ENCODE results near the gene MIPOL1.
A peak's percentile ranks its signal among the peaks of the same experiment; 100 is the strongest.
"Not testable (repeated sequence)": the region's sequence is repeated elsewhere in the genome, so short reads cannot be mapped to it uniquely, and the experiment has no call there.

Gene MIPOL1

GRCh38 chr14:37202265-37202664 lies 4.5 kb downstream of the MIPOL1 start:
- no peak overlapping the region for H3K4me3 ChIP-seq (ENCODE audit: control insufficient read depth, low read depth, low read length)
- peak; percentile 55 for DNase-seq (ENCODE audit: low read depth)
- TF ChIP-seq, protein P1, sequence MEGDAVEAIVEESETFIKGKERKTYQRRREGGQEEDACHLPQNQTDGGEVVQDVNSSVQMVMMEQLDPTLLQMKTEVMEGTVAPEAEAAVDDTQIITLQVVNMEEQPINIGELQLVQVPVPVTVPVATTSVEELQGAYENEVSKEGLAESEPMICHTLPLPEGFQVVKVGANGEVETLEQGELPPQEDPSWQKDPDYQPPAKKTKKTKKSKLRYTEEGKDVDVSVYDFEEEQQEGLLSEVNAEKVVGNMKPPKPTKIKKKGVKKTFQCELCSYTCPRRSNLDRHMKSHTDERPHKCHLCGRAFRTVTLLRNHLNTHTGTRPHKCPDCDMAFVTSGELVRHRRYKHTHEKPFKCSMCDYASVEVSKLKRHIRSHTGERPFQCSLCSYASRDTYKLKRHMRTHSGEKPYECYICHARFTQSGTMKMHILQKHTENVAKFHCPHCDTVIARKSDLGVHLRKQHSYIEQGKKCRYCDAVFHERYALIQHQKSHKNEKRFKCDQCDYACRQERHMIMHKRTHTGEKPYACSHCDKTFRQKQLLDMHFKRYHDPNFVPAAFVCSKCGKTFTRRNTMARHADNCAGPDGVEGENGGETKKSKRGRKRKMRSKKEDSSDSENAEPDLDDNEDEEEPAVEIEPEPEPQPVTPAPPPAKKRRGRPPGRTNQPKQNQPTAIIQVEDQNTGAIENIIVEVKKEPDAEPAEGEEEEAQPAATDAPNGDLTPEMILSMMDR (conservative IDR thresholded peaks at IDR 0.05; ENCODE audit: control insufficient read depth, insufficient read depth, low read depth, low read length), result no peak

GRCh38 chr14:37202812-37203211 lies 5.1 kb downstream of the MIPOL1 start:
- H3K4me3 ChIP-seq (ENCODE audit: control insufficient read depth, low read depth, low read length), result no peak overlapping the region
- TF ChIP-seq, protein P1 (conservative IDR thresholded peaks at IDR 0.05; ENCODE audit: control insufficient read depth, insufficient read depth, low read depth, low read length), result no peak
- DNase-seq (ENCODE audit: low read depth), result no peak

DNA sequence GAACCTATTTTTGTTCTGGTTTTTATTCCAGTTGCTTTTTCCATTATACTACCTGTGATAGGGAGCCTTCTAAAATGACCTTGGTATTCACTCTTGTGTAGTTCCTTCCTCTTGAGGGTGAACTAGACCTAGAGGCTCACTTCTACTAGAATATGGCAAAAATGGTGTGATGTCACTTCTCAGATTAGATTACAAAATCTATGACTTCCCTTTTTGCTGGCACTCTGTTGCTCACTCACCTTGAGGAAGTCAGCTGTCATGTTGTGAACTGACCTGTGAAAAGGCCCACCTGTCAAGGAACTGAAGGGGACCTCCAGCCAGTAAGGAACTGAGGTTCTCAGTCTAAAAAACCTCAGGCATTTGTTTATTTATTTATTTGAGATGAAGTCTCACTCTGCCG lies 5.7 kb downstream of the MIPOL1 start:
- H3K4me3 ChIP-seq (ENCODE audit: control insufficient read depth, low read depth, low read length), result no peak overlapping the region
- no peak for DNase-seq (ENCODE audit: low read depth)
- TF ChIP-seq, protein P1 (conservative IDR thresholded peaks at IDR 0.05; ENCODE audit: control insufficient read depth, insufficient read depth, low read depth, low read length), result no peak

DNA sequence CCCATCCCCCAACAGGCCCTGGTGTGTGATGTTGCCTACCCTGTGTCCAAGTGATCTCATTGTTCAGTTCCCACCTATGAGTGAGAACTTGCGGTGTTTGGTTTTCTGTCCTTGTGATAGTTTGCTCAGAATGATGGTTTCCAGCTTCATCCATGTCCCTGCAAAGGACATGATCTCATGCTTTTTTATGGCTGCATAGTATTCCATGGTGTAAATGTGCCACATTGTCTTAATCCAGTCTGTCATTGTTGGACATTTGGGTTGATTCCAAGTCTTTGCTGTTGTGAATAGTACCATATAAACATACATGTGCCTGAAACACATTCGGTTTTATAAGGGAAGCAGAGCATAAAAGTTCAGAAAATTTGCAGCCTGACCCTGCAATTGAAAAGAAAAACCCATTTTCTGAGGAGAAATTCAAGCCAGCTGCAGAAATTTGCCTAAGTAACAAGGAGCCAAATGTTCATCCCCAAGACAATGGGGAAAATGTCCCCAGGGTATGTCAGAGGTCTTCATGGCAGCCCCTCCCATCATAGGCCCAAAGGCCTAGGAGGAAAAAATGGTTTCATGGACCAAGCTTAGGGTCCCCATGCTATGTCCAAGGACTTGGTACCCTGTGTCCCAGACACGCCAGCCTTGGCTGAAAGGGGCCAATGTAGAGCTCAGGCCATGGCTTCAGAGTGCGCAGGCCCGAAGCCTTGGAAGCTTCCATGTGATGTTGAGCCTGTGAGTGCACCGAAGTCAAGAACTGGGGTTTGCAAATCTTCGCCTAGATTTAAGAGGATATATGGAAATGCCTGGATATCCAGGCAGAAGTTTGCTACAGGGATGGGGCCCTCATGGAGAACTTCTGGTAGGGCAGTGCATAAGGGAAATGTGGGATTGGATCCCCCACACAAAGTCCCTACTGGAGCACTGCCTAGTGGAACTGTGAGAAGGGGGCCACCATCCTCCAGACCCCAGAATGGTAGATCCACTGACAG lies 8.2 kb downstream of the MIPOL1 start:
- DNase-seq (ENCODE audit: low read depth); H3K4me3 ChIP-seq (ENCODE audit: control insufficient read depth, low read depth, low read length): not testable (repeated sequence)

GRCh38 chr14:37209617-37210016 lies 11.9 kb downstream of the MIPOL1 start:
- not testable (repeated sequence) for DNase-seq (ENCODE audit: low read depth); H3K4me3 ChIP-seq (ENCODE audit: control insufficient read depth, low read depth, low read length)

GRCh38 chr14:37210448-37210847 lies 12.7 kb downstream of the MIPOL1 start:
- DNase-seq (ENCODE audit: low read depth), result no peak
- no peak overlapping the region for H3K4me3 ChIP-seq (ENCODE audit: control insufficient read depth, low read depth, low read length)
- TF ChIP-seq, protein P1 (conservative IDR thresholded peaks at IDR 0.05; ENCODE audit: control insufficient read depth, insufficient read depth, low read depth, low read length), result no peak

DNA sequence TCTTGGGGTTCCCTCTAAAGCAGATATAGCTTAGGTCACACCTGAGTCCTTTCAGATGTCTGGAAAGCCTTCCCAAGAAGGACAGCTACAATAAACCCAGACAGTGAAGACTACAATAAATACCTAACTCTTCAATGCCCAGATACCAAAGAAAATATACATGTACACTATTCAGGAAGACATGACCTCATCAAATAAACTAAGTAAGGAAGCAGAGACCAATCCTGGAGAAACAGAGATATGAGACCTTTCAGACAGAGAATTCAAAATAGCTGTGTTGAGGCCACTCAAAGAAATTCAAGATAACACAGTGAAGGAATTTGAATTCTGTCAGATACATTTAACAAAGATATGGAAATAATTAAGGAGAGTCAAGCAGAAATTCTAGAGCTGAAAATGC lies 15.3 kb downstream of the MIPOL1 start:
- no peak overlapping the region for H3K4me3 ChIP-seq (ENCODE audit: control insufficient read depth, low read depth, low read length)
- DNase-seq (ENCODE audit: low read depth), result no peak
- TF ChIP-seq, protein P1 (conservative IDR thresholded peaks at IDR 0.05; ENCODE audit: control insufficient read depth, insufficient read depth, low read depth, low read length), result no peak

Measured in fibroblast of mammary gland (primary cell).